ENCODE measurements around the gene HNRNPDL. TPM values are rescaled to one million over a fixed set of nuclear protein-coding genes. Genes with fewer than 3 reads are reported as not detected.
"Not testable (repeated sequence)": the region's sequence is repeated elsewhere in the genome, so short reads cannot be mapped to it uniquely, and the experiment has no call there.

Gene HNRNPDL
- 300 TPM for polyA plus RNA-seq (2013, experiment 1 of 2; ENCODE audit: insufficient read length)
- 311 TPM for polyA plus RNA-seq (2013, experiment 2 of 2; ENCODE audit: insufficient read length)

- DNase-seq = peak; percentile 96
These were observed at the start of gene HNRNPDL, which contains the start of gene ENOPH1 for GRCh38 chr4:82430193-82430963. Gene HNRNPDL, minus strand, starts transcription at chr4:82430462. Its CDS starts 772 bp downstream, at chr4:82429690. Gene ENOPH1, plus strand, starts transcription at chr4:82430590. Its CDS starts 240 bp downstream, at chr4:82430830.

DNA sequence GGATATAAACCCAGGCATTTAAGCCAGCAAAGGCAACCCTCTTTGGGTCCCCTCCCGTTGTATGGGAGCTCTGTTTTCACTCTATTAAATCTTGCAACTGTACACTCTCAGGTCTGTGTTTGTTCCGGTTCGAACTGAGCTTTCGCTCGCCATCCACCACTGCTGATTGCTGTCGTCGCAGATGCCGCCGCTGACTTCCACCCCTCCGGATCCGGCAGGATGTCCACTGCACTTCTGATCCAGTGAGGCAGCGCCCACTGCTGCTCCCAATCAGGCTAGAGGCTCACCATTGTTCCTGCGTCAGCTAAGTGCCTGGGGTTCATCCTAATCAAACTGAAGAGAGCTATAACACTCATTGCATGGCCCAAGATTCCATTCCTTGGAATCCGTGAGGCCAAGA, 49.3 kb upstream of the HNRNPDL start:
- no peak for DNase-seq

DNA sequence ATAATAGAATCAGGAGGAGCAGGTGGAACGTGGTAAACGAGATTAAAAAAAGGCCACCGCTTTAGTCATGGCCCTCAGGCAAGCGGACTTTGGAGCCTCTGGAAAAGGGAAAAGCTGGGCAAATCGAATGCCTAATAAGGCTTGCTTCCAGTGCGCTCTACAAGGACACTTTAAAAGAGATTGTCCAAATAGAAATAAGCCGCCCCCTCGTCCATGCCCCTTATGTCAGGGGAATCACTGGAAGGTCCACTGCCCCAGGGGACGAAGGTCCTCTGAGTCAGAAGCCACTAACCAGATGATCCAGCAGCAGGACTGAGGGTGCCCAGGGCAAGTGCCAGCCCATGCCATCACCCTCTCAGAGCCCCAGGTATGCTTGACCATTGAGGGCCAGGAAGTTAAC, 47.2 kb upstream of the HNRNPDL start:
- DNase-seq = not testable (repeated sequence)

DNA sequence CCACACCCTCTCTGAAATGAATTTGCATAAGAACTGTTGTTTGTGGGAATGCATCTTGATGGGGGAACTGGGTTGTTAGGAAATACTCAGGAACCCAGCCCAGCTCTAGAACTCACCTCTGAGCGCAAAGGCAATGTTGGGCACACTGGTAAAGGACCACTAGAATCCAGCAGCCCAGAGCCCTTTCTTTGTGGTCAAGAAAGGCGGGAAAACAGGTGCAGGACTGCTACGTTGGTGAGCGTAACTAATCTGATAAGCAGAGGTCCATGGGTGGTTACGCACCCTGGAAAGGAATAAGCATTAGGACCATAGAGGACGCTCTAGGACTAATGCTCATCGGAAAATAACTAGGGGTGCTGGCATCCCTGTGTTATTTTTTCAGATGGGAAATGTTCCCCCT, 45.7 kb upstream of the HNRNPDL start:
- DNase-seq = not testable (repeated sequence)

DNA sequence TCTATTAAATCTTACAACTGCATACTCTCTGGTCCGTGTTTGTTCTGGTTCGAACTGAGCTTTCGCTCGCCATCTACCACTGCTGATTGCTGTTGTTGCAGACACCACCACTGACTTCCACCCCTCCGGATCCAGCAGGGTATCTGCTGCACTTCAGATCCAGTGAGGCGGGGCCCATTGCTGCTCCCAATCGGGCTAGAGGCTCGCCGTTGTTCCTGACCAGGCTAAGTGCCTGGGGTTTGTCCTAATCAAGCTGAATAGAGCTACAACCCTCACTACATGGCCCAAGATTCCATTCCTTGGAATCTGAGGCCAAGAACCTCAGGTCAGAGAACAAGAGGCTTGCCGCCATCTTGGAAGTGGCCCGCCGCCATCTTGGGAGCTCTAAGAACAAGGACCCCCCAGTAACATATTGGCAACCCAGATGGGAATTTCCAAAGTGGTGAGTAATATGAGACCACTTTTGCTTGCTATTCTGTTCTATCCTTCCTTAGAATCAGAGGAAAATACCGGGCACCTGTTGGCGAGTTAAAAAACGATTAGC, 43.4 kb upstream of the HNRNPDL start:
- DNase-seq = no peak

DNA sequence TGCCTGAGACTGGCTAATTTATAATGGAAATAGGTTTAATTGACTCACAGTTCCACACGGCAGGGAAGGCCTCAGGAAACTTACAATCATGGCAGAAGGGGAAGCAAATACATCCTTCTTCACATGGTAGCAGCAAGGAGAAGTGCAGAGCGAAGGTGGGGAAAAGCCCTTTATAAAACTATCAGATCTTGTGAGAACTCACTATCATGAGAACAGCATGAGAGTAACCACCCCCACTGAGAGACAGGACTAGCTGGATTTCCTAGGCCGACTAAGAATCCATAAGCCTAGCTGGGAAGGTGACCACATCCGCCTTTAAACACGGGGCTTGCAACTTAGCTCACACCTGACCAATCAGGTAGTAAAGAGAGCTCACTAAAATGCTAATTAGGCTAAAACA, 42.8 kb upstream of the HNRNPDL start:
- not testable (repeated sequence) for DNase-seq

- peak; percentile 72 for DNase-seq
These were observed 39.6 kb upstream of the HNRNPDL start for GRCh38 chr4:82469791-82470345.

- DNase-seq = peak; percentile 44
These were observed 37.2 kb upstream of the HNRNPDL start for GRCh38 chr4:82467471-82467870.

DNA sequence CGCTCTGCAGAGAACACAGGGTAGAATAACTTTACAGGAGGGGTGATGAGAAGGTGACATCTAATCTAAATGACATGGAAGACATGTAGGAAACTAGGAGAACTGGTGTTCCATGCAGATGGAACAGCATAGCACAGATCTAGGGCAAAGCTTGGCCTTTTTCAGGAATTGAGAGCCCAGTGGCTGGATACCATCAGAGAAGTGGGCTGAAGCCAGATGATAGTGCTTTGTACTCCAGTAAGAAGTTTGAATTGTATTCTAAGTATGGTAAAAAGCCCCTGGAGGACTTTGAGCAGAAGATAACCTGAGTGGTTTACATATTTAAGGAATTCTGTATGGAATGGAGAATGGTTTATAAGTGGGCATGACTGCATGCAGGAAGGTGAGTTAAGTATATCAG, 33.0 kb upstream of the HNRNPDL start:
- no peak for DNase-seq

DNA sequence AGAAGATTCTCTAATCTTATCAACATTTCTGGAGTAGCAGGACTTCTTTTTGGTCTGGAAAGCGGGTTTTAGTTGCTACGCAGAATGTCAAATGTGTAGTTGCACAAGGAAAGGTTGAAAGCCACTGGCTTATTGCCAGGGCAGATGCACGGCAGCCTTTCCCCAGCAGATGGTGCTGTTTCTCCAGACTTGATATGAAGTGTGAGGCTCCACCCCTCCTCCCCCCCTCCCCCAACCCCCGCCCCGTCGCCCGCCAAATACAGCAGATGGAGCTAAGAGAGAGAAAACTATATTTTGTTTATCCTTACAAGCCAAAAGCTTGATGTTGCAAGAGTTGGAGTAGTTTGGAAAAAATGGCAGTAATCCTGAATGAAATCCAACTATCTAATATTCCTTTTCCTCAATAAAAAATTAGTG, 32.2 kb upstream of the HNRNPDL start:
- peak; percentile 83 for DNase-seq

DNA sequence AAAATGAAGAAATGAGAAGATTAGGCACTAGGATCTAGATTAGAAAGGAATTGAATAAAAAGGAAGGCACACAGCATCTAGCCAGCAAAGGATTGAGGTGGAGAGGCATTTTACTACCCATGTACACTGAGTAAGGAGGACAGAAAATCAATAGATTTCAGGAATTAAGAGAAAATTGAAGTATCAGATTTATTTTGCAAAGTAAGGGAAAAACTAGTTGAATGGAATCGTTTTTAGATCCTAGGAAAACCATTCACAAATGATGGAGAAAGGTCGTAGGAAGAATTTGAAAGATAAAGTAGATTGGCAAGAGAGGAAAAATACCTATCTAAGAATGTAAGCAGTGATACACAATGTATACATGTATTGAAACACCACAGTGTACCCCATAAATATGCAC, 31.4 kb upstream of the HNRNPDL start:
- DNase-seq = no peak

DNA sequence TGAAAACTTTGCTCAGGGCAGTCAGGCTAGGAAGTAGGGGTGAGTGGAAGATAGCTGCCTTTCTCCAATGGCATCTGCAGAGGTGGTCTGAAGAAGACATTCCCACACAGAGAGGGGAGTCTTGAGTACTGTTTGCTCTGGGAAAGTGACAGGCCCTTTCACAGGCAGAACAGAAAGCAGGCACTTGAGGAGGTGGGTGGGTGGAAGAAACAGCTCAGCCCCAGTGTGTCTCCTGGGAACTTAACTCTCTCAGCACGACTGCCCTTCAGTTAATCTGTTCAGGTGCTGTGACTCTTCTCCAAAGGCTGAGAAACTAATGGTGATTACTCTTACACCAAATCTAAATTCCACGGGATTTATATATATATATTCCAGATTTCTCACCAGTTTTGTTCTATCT, 28.5 kb upstream of the HNRNPDL start:
- no peak for DNase-seq

DNA sequence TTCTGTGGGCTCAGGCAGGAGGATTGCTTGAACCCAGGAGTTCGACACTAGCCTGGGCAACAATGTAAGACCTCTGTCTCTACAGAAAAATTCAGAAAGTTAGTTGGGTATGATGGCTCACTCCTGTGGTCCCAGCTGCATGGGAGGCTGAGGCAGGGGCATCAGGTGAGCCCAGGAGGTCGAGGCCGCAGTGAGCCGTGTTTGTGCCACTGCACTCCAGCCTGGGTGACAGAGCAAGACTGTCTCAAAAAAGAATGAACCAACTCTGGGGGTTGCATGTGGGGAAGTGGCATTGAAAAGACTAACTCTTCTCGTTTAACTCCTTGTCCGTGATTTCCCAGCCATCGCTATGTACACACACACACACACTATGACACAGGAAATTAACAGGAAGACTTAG, 27.0 kb upstream of the HNRNPDL start:
- no peak for DNase-seq

- DNase-seq = no peak
These were observed 21.8 kb upstream of the HNRNPDL start for GRCh38 chr4:82452026-82452425.

DNA sequence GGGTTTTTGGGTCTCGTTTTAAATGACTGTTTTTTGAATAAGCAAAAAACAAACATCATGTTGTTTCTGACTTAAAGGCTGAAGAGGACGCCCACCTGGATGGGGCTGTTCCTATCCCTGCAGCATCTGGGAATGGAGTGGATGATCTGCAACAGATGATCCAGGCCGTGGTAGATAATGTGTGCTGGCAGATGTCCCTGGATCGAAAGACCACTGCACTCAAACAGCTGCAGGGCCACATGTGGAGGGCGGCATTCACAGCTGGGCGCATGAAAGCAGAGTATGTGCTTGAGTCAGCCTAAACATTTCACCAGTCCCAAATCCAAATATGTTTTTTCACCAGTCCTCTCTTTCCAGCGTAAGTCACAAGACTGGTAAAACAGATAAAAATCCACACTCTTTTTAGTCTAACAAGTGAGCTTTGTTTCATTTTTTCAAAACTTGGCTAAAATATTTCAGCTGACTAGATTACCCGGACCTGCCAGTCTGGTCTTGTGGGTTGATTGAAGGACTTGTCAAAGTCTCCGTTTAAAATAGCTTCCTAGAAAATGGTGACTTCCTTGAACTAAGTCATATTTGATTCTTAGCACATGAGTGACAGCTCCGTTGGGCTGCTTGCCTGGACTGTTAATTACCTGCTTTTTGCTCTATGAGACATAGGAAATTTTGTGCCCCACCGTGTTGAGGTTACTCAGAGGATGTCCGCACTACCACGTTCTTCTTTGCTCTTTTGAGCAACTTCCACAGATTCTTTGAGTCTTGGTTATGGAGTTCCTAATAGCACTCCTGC, 20.9 kb upstream of the HNRNPDL start:
- peak; percentile 18 for DNase-seq

DNA sequence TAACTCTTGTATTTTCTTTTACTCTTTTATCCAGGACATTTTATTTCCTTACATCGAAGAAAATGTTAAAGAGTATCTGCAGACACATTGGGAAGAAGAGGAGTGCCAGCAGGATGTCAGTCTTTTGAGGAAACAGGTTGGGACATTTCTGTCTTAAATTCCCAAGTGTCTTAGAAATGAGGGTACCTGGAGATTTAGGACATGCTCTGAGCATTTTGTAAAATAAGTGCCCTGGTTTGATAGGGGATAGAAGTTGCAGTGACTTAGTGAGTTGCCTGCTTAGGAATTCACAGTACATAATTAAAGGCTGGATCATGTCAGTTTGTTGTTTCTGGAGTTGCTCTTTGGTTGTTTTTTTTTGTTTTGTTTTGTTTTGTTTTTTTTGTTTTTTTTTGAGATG, 17.6 kb upstream of the HNRNPDL start:
- DNase-seq = no peak

- DNase-seq = no peak
These were observed 8.8 kb upstream of the HNRNPDL start for GRCh38 chr4:82439088-82439487.

- DNase-seq = peak; percentile 42
These were observed 7.2 kb upstream of the HNRNPDL start for GRCh38 chr4:82437285-82438005.

GRCh38 chr4:82436780-82437179, 6.5 kb upstream of the HNRNPDL start:
- DNase-seq = no peak

- DNase-seq = no peak
These were observed 5.9 kb upstream of the HNRNPDL start for GRCh38 chr4:82436130-82436529.

DNA sequence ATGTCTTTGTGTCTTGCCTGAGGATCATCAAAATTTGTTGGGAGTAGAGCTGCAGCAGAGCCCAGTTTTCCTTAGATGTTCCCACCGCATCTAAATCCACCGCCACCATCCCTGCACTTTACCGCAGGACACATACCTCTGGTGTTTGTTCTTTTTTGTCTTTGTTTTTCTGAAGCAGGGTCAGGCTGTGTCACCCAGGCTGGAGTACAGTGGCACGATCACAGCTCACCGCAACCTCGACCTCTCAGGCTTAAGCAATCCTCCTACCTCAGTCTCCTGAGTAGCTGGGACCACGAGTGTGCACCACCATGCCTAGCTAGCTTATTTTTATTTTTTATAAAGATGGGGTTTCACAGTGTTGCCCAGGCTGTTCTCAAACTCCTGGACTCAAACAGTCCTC, 4.7 kb upstream of the HNRNPDL start:
- no peak for DNase-seq

DNA sequence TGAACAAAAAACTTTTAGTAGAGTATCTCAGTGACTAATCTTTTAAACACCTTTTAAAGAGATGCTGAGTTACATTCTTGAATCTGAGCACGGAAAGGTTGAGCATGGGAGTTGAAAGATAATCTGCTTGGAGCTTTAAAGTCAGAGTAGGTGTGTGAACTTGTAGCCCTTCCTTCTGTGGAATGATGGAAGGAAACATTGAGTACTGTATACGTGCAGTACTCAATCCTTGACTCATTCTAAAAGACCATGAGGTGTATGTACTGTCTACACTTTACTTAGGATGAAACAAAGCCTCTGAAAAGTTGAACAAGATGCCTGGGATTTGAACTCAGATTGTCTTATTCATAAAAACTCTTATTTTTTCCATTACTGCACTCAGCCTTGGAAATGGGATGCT, 3.5 kb upstream of the HNRNPDL start:
- DNase-seq = no peak
